T-helper 2 cell (primary cell): ENCODE data around the gene GGA3.
A peak's percentile ranks its signal among the peaks of the same experiment; 100 is the strongest.
"Not testable (repeated sequence)": the region's sequence is repeated elsewhere in the genome, so short reads cannot be mapped to it uniquely, and the experiment has no call there.

ENCODE experiments used
- DNase-seq, 5 experiments: peaks; one replicate each; pipeline versions ENCODE4 v3.0.0 to v3.0.0-alpha.2; 2012 to 2022

The GGA3 gene

GRCh38 chr17:75209061-75209460 is 52.3 kb downstream of the GGA3 start:
- no peak for DNase-seq

- DNase-seq, result no peak
These were observed 53.2 kb downstream of the GGA3 start for GRCh38 chr17:75208161-75208560.

GRCh38 chr17:75207760-75208159 is 53.6 kb downstream of the GGA3 start:
- DNase-seq, result no peak

- not testable (repeated sequence) for DNase-seq
These were observed 54.4 kb downstream of the GGA3 start for GRCh38 chr17:75207050-75207407.

- DNase-seq, result no peak
These were observed 55.6 kb downstream of the GGA3 start for GRCh38 chr17:75205793-75206163.

- DNase-seq, result peak; percentile 84 to 91 (median 87)
These were observed 56.2 kb downstream of the GGA3 start, which contains the start of gene NUP85 for GRCh38 chr17:75205037-75205792. Gene NUP85 (plus strand): TSS chr17:75205679. CDS start chr17:75205762, 83 bp downstream.

GRCh38 chr17:75199886-75200618 is 61.4 kb downstream of the GGA3 start:
- no peak for DNase-seq

GRCh38 chr17:75194879-75195278 is 66.5 kb downstream of the GGA3 start:
- no peak for DNase-seq

- DNase-seq, result no peak
These were observed 69.8 kb downstream of the GGA3 start for GRCh38 chr17:75191584-75191983.

GRCh38 chr17:75188614-75189013 is 72.8 kb downstream of the GGA3 start:
- DNase-seq, result no peak
